ENCODE measurements around the gene RDX.

- TF ChIP-seq CTCF (IDR thresholded peaks at IDR 0.05 in 4 of 5, conservative IDR thresholded peaks at IDR 0.05 in 1 of 5) (no peak), POLR2A (IDR thresholded peaks at IDR 0.05) (no peak)
Measured at GRCh38 chr11:110186456-110186855, 110.0 kb downstream of the RDX start.
